K562 (cell line): ENCODE measurements around the gene CCDC27. TPM values are rescaled to one million over a fixed set of nuclear protein-coding genes. Genes with fewer than 3 reads are reported as not detected.

ENCODE experiments used
- ATAC-seq: fragments of 200-7000 bp; cut with Tn5 transposase; 3 replicates; pipeline ENCODE4 v1.9.1; 2020; ENCODE audit warnings: moderate library complexity
- BruUV-seq: library from RNA; stranded (reverse); fragments of 400-500 nt; replicated peaks from 2 replicates; lab custom pipeline; 2021; lab: Mats Ljungman, UMichigan
- CTCF ChIA-PET: fragments of 300-600 bp; formaldehyde crosslinking; extraction: SDS; loops from one replicate; lab custom pipeline; 2021; ENCODE audit warnings: low intra/inter-chr PET ratio; lab: Yijun Ruan, JAX
- POLR2A ChIA-PET: fragments of 300-600, 350-650 bp; sonication (Branson Sonifier 250); formaldehyde crosslinking; extraction: SDS; loops from one replicate; lab custom pipeline; 2021; ENCODE audit warnings: antibody characterized with exemption, inconsistent platforms; lab: Yijun Ruan, JAX
- DNase-seq, 4 experiments: peaks; one replicate each; pipeline versions ENCODE4 v3.0.0 to v3.0.0-alpha.2; 2011 to 2018; ENCODE audit warnings: low spot score in 3 of 4, mixed read lengths in 3 of 4; ENCODE audit errors: extremely low read depth in 1 of 4
- FAIRE-seq: peaks from 2 replicates; lab custom pipeline; 2011; peaks lifted over from hg19 to GRCh38; lab: Jason Lieb, UNC
- H2AFZ ChIP-seq: 2 replicates; pipeline ENCODE4 v1.6.0; 2011; ENCODE audit warnings: low read depth, low read length, control low read depth, inconsistent platforms
- H3K27ac ChIP-seq: fragments of 200-600 bp; 3 replicates; pipeline ENCODE4 v1.8.0; 2011; ENCODE audit warnings: low read depth, mild to moderate bottlenecking, control low read depth, inconsistent platforms, low read length, moderate library complexity, mixed read lengths; ENCODE audit errors: extremely low read depth
- H3K27me3 ChIP-seq, 2 experiments: fragments of 300-600 bp in 1 of 2; 2 replicates in 1 of 2; 3 replicates in 1 of 2; pipeline versions ENCODE4 v1.6.0 to v1.8.0; 2011; ENCODE audit warnings: inconsistent platforms in 2 of 2, low read length in 2 of 2, mild to moderate bottlenecking in 1 of 2, mixed read lengths in 1 of 2, moderate library complexity in 1 of 2; ENCODE audit not compliant: control insufficient read depth in 2 of 2, insufficient read depth in 2 of 2
- H3K36me3 ChIP-seq: fragments of 300-600 bp; 3 replicates; pipeline ENCODE4 v1.8.0; 2011; ENCODE audit warnings: mild to moderate bottlenecking, low read length, inconsistent platforms; ENCODE audit not compliant: control insufficient read depth, insufficient read depth
- H3K4me1 ChIP-seq, 2 experiments: fragments of 200-600 bp in 1 of 2; replicated peaks in 1 of 2; 2 replicates in 1 of 2; 3 replicates in 1 of 2; pipeline versions ENCODE4 v1.5.1 to v1.8.0; 2011; ENCODE audit warnings: inconsistent platforms in 2 of 2, low read length in 2 of 2, mild to moderate bottlenecking in 1 of 2, mixed read lengths in 1 of 2, moderate library complexity in 1 of 2; ENCODE audit not compliant: control insufficient read depth in 2 of 2, insufficient read depth in 2 of 2
- H3K4me2 ChIP-seq: 2 replicates; pipeline ENCODE4 v1.6.1; 2011; ENCODE audit warnings: low read length, control low read depth, inconsistent platforms, mixed read lengths; ENCODE audit not compliant: insufficient read depth
- H3K4me3 ChIP-seq: fragments of 200-600 bp; sonication (generic), shearing (Covaris generic); 2 replicates; pipeline ENCODE4 v1.5.1; 2016; ENCODE audit warnings: control low read depth, inconsistent platforms
- H3K79me2 ChIP-seq: fragments of 200-600 bp; 3 replicates; pipeline ENCODE4 v1.8.0; 2011; ENCODE audit warnings: low read length, inconsistent platforms; ENCODE audit not compliant: control insufficient read depth, insufficient read depth
- H3K9ac ChIP-seq, 2 experiments: 2 replicates each; pipeline versions ENCODE4 v1.6.0 to v1.6.1; 2011; ENCODE audit warnings: low read depth in 2 of 2, low read length in 2 of 2, control low read depth in 1 of 2, inconsistent platforms in 1 of 2, mild to moderate bottlenecking in 1 of 2, mixed read lengths in 1 of 2; ENCODE audit not compliant: insufficient read depth in 1 of 2
- H3K9me1 ChIP-seq: one replicate; pipeline ENCODE4 v1.6.0; 2011; ENCODE audit warnings: inconsistent platforms, mild to moderate bottlenecking, low read length, moderate library complexity; ENCODE audit not compliant: control insufficient read depth, insufficient read depth
- H3K9me3 ChIP-seq: replicated peaks from 2 replicates; pipeline ENCODE4 v1.5.1; 2011; ENCODE audit warnings: low read depth, low read length, inconsistent platforms; ENCODE audit not compliant: control insufficient read depth, insufficient read depth
- H4K20me1 ChIP-seq: replicated peaks from 2 replicates; pipeline ENCODE4 v1.6.1; 2011; ENCODE audit warnings: low read length, inconsistent platforms, mixed read lengths; ENCODE audit not compliant: control insufficient read depth, insufficient read depth
- COPS2 ChIP-seq: fragments of 450-650 bp; conservative IDR thresholded peaks from 2 replicates; pipeline ENCODE4 v1.6.1; 2016; ENCODE audit warnings: mild to moderate bottlenecking, moderate library complexity
- DPF2 ChIP-seq: fragments of 450-650 bp; IDR thresholded peaks from 2 replicates; pipeline ENCODE4 v1.6.1; 2016
- FOXA3 ChIP-seq, 2 experiments: fragments of 450-650 bp in 1 of 2; sonication (generic) in 1 of 2; formaldehyde crosslinking; IDR thresholded peaks in 1 of 2; conservative IDR thresholded peaks in 1 of 2; 2 replicates each; pipeline versions ENCODE4 v1.4.0 to v1.8.0; 2020 to 2022; ENCODE audit warnings: mild to moderate bottlenecking in 2 of 2, missing genetic modification reagents in 1 of 2
- FOXO4 ChIP-seq: fragments of 450-650 bp; formaldehyde crosslinking; IDR thresholded peaks from 2 replicates; pipeline ENCODE4 v1.4.0; 2020; ENCODE audit warnings: mild to moderate bottlenecking, moderate library complexity
- HDAC2 ChIP-seq: fragments of 450-650 bp; IDR thresholded peaks from 2 replicates; pipeline ENCODE4 v1.6.1; 2016; ENCODE audit warnings: mild to moderate bottlenecking
- HIVEP1 ChIP-seq: fragments of 250-450 bp; sonication (Bioruptor Pico); IDR thresholded peaks from 2 replicates; pipeline ENCODE4 v1.4.0; 2020; ENCODE audit warnings: mild to moderate bottlenecking
- IRF2 ChIP-seq: sonication (generic); formaldehyde crosslinking; IDR thresholded peaks from 2 replicates; pipeline ENCODE4 v1.8.1; 2022; ENCODE audit warnings: mild to moderate bottlenecking, missing genetic modification reagents
- KAT7 ChIP-seq: sonication (generic); formaldehyde crosslinking; IDR thresholded peaks from 2 replicates; pipeline ENCODE4 v1.8.0; 2022; ENCODE audit warnings: missing genetic modification reagents, mild to moderate bottlenecking, borderline replicate concordance
- POLR2G ChIP-seq: fragments of 200-400 bp; formaldehyde crosslinking; IDR thresholded peaks from 2 replicates; pipeline ENCODE4 v1.6.1; 2017; ENCODE audit warnings: low read depth, mild to moderate bottlenecking, antibody characterized with exemption, low read length, moderate library complexity
- POLR2H ChIP-seq: IDR thresholded peaks from 2 replicates; pipeline ENCODE4 v1.6.1; 2016; ENCODE audit warnings: missing genetic modification characterization, low read depth, mild to moderate bottlenecking, control low read depth, missing compliant biosample characterization, moderate library complexity
- RBM34 ChIP-seq: fragments of 200-400 bp; formaldehyde crosslinking; IDR thresholded peaks from 2 replicates; pipeline ENCODE4 v1.6.1; 2018; ENCODE audit warnings: low read length, borderline replicate concordance; ENCODE audit not compliant: insufficient read depth
- ZNF444 ChIP-seq: fragments of 250-450 bp; sonication (Bioruptor Pico); IDR thresholded peaks from 2 replicates; pipeline ENCODE4 v1.4.0; 2020; ENCODE audit warnings: mild to moderate bottlenecking, moderate library complexity
- ZNF512 ChIP-seq: IDR thresholded peaks from 2 replicates; pipeline ENCODE4 v1.6.1; 2016; ENCODE audit warnings: missing genetic modification characterization, missing compliant biosample characterization
- ZNF780A ChIP-seq: fragments of 250-450 bp; sonication (Bioruptor Pico); IDR thresholded peaks from 2 replicates; pipeline ENCODE4 v1.5.0; 2021; ENCODE audit warnings: mild to moderate bottlenecking
- WGBS: fragments of 100-300 bp; shearing (Covaris generic); methylation state at CpG from one replicate; pipeline ENCODE4 v1.1.6; 2016; ENCODE audit warnings: low coverage, mixed read lengths; ENCODE audit not compliant: insufficient coverage; ENCODE audit errors: missing lambda C conversion rate; 5-methylcytosine and 5-hydroxymethylcytosine counted together
- in situ Hi-C: fragments of 300-500 bp; cut with MboI; formaldehyde crosslinking; loops from 4 replicates; pipeline ENCODE4 v1.15.0; 2018; ENCODE audit warnings: inconsistent platforms, mixed read lengths
- intact Hi-C: fragments of 100-400 bp; cut with micrococcal nuclease; formaldehyde crosslinking; loops from 2 replicates; pipeline ENCODE4 v1.14.2; 2022
- polyA plus RNA-seq, 8 experiments: library from polyadenylated mRNA; depleted of rRNA in 4 of 8; stranded (reverse) in 5 of 8; unstranded in 3 of 8; fragments of >200 nt; fragmentation: Nextera tagmentation in 2 of 8; fragmentation: Illumina TruSeq in 1 of 8; extraction: Ambion mirVana in 2 of 8; extraction: Trizol in 1 of 8; gene quantifications; 2 replicates each; pipeline versions ENCODE4 v1.2.1 to v1.2.3, GENCODE V29; 2011 to 2014; ENCODE audit warnings: inconsistent platforms in 1 of 8, missing spikeins in 1 of 8
- total RNA-seq, 7 experiments: library from RNA; depleted of rRNA in 6 of 7; stranded (reverse); fragments of >200 nt in 6 of 7; fragmentation: Illumina TruSeq in 2 of 7; extraction: Trizol in 2 of 7; gene quantifications; 2 replicates each; pipeline versions ENCODE4 v1.2.1 to v1.2.3, GENCODE V29; 2011 to 2021; ENCODE audit warnings: low replicate concordance in 1 of 7

The CCDC27 gene
- total and polyA plus RNA-seq, 9 of the 15 experiments (the other 6 are each of a cell fraction or from before 2014, with no cell fraction given) = 0.01 to 0.04 TPM; not detected in 7

GRCh38 chr1:3816331-3817137, 64.3 kb downstream of the CCDC27 start:
- no peak for ATAC-seq
- H3K27ac ChIP-seq = no peak overlapping the region

GRCh38 chr1:3817138-3817740, 65.0 kb downstream of the CCDC27 start:
- Histone ChIP-seq H3K79me2 (no peaks in the 10 kb centered on the region), H3K9ac (no peak overlapping the region), H3K27me3 (no peaks in the 10 kb centered on the region), H3K4me2 (no peak overlapping the region), H4K20me1 (no peaks in the 10 kb centered on the region), H2AFZ (no peak overlapping the region), H3K4me1 (peaks cover under 1 to 26% of the 10 kb centered on the region in 2 experiments; a peak in 3 of 5 replicates), H3K27ac (no peak overlapping the region), H3K9me1 (peaks cover 3% of the 10 kb centered on the region), H3K4me3 (no peak overlapping the region), H3K36me3 (peaks cover 30% of the 10 kb centered on the region; the same call in 2 of the 3 replicates), H3K9me3 (no peaks in the 10 kb centered on the region)
- ChIA-PET POLR2A (interaction anchor here (1.9 kb wide), 1 partner anchor 12 kb away, joined by 8 read pairs; no protein-coding TSS in a partner anchor), CTCF (no interaction called here)
- intact Hi-C loops (no loop called here), in situ Hi-C loops (no loop called here)
- ATAC-seq (no peak), FAIRE-seq (no peak), DNase-seq (no peak)
- 69% methylated on average over 15 of the region's 17 CpGs for WGBS
- BruUV-seq = no TSS peak
- TF ChIP-seq FOXA3 (CRISPR knock-in tag; conservative IDR thresholded peaks at IDR 0.05 in 1 of 2, IDR thresholded peaks at IDR 0.05 in 1 of 2) (no peak), RBM34 (no peak), ZNF444 (no peak), IRF2 (CRISPR knock-in tag) (no peak), ZNF780A (CRISPR knock-in tag) (no peak), FOXO4 (CRISPR knock-in tag) (no peak), HIVEP1 (CRISPR knock-in tag) (no peak), ZNF512 (tag) (no peak)

More at GRCh38 chr1:3816331-3817137, 64.3 kb downstream of the CCDC27 start:
- in situ Hi-C loops (no loop called here), intact Hi-C loops (no loop called here)
- peak overlapping the region in 1 of 2 experiments; percentile 32; a peak in 1 of 4 replicates for H3K9ac ChIP-seq
- H4K20me1 ChIP-seq = no peaks in the 10 kb centered on the region
- no peak overlapping the region for H3K4me3 ChIP-seq
- POLR2A ChIA-PET = interaction anchor here (0.7 to 1.9 kb wide), 2 partner anchors 13 to 23 kb away, joined by 3 to 8 read pairs; no protein-coding TSS in a partner anchor
- H3K9me3 ChIP-seq = no peaks in the 10 kb centered on the region
- H3K4me1 ChIP-seq = peaks cover 0 to 21% of the 10 kb centered on the region in 2 experiments; a peak in 1 of 5 replicates
- no peak overlapping the region for H2AFZ ChIP-seq
- no TSS peak for BruUV-seq
- H3K4me2 ChIP-seq = no peak overlapping the region
- CTCF ChIA-PET = no interaction called here
- H3K79me2 ChIP-seq = no peaks in the 10 kb centered on the region
- peaks cover 25% of the 10 kb centered on the region; the same call in 2 of the 3 replicates for H3K36me3 ChIP-seq
- TF ChIP-seq DPF2 = no peak
- no peak for TF ChIP-seq HDAC2
- TF ChIP-seq POLR2G = peak; percentile 53; the same call in 1 of the 2 replicates
- no peak for TF ChIP-seq POLR2H
- TF ChIP-seq KAT7 (CRISPR knock-in tag) = no peak
- no peak for TF ChIP-seq COPS2
- 83% methylated on average over 38 of the region's 38 CpGs for WGBS
- no peaks in the 10 kb centered on the region for H3K27me3 ChIP-seq
- no peaks in the 10 kb centered on the region for H3K9me1 ChIP-seq
- FAIRE-seq (no peak), DNase-seq (no peak)
